ENCODE measurements around the gene GREB1.

GREB1 gene

DNA sequence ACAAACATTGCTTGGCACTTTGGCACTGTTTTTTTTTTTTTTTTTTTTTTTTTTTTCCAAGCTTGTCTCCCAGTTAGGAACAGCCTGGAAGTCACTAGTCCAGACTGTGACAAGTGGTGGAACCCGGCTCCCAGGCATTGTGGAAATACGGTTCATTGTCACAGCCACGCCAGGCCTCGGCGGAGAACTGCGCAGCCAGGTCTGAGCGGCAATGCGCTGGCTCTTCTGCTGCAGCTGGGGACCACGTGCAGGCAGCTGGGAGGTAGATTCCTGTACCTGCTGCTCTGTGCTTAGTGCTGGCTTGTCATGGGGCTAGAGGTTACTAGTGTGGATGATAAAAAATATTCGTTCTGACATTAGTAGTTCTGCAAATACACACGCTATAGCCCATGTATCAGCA lies 131.2 kb downstream of the GREB1 start:
- in situ Hi-C loops (cut with HindIII; ENCODE audit: low pct_ligation_motif_present, low pct_unique_long_range_greater_than_20kb, low sequenced_read_pairs) = no loop called here

DNA sequence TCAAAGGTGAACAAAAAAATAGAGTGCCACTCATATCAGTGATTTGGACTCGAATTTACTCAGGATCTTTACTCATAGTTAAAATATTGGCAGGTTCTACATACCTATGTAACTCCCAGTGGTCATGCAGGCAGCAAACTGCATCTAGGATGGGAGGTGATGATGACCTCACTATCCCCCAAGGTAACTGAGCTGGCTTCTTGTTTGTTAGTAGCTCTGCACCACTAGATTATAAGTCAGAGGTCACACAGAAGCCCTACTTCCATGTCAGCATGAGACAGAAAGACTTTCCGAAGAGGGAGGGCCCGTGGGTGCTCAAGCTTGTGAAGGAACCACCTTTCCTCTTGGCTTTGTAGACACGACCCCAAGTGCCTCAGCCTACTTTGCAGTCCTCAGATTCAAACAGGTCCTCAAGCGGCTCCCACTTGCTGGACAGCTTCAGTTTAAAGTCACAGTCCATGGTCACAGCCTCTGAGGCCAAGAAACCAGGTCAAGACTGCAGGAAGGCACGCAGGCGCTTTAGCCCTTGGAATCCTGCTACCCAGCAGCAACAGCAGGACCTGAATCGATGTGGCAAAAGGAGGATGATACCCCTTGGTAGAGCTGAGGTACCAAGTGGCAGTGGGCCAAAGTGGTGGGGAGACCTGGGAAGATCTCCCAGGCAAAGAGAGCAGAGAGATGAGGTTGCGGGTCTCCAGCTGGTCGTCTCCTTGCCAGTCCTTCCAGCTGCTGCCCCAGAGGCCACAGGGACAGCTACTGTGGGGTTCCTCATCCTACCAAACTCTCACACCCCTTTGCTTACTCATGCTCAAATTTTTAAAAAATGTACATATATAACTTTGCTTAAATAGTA lies 131.9 kb downstream of the GREB1 start:
- in situ Hi-C loops (cut with HindIII; ENCODE audit: low pct_ligation_motif_present, low pct_unique_long_range_greater_than_20kb, low sequenced_read_pairs) = no loop called here
- no peak for DNase-seq

More for the DNA sequence above, 131.2 kb downstream of the GREB1 start:
- DNase-seq = no peak

DNA sequence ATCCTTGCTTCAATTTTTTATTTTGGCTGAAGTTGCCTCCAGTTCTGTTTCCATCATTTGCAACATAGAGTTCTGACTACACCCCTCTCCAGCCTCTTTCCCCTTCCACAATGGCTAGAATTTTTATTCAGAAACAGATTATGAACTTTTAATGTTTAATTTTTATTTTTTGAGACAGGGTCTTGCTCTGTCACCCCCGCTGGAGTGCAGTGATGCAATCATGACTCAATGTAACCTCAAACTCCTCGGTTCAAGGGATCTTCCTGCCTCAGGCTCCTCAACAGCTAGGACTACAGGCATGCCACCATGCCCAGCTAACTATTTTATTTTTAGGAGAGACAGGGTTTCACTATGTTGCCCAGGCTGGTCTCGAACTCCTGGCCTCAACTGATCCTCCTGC lies 133.3 kb downstream of the GREB1 start:
- DNase-seq = no peak
- in situ Hi-C loops (cut with HindIII; ENCODE audit: low pct_ligation_motif_present, low pct_unique_long_range_greater_than_20kb, low sequenced_read_pairs) = no loop called here

- no peak for DNase-seq
- in situ Hi-C loops (cut with HindIII; ENCODE audit: low pct_ligation_motif_present, low pct_unique_long_range_greater_than_20kb, low sequenced_read_pairs) = no loop called here
These were observed 134.2 kb downstream of the GREB1 start for GRCh38 chr2:11667866-11668637.

DNA sequence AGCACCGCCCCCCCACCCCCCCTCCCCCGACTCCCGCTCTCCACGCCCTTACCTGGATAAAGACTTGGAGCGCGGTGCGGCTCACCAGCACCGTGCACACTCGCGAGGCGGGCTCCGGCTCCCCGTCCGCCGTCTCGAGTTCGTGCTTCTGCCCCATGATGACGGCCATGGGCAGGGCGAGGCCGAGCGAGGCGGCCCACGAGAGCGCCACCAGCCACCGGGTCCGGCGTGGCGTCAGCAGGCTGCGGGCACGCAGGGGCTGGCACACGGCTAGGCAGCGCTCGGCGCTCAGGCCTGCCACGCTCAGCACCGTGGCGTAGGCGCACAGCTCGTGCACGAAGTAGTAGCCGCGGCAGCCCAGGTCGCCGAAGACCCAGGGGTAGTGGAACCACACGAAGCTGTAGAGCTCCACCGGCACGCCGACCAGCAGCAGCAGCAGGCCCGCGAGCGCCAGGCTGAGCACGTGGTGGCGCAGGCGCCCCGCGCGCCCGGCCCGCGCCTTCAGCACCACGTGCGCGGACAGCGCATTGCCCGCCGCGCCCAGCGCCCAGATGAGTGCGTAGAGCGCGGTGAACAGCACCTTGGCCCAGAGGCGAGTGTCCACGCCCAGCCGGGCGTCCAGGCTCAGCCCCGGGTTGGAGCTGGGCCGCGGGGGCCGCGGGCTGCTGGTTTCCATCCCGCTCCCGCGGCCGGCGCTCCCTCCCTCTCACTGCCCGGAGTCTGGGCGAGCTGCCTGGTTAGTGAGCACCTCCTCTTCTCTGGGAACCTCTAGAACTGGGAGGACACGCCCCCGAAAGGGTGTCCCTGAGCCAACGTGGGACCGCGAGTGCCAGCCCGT lies 135.8 kb downstream of the GREB1 start, which contains the start of gene NTSR2:
Gene NTSR2, minus strand, starts transcription at position 742 of the 838 bp plus-strand sequence. Its CDS starts 66 bp downstream, at position 676.
- peak; percentile 79 for DNase-seq
- in situ Hi-C loops (cut with HindIII; ENCODE audit: low pct_ligation_motif_present, low pct_unique_long_range_greater_than_20kb, low sequenced_read_pairs) = no loop called here

DNA sequence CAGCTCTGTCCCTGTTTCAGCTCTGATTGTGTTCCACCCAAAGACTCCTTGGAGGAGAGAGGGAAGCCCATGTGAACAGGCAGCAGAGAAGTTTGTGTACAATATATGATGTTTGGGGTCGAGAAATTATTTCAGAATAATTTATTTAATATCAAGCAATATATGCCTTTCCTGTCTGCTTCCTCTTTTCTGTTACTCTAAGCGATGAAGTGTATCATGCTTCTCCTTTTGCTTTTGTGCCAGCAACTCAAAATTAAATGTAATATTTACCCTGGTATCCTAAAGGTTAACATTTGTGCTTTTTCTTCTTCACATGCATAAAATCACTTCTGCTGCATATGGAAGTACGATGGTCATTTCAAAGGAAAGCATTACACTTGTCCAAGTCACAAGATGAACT lies 138.6 kb downstream of the GREB1 start:
- DNase-seq = no peak

DNA sequence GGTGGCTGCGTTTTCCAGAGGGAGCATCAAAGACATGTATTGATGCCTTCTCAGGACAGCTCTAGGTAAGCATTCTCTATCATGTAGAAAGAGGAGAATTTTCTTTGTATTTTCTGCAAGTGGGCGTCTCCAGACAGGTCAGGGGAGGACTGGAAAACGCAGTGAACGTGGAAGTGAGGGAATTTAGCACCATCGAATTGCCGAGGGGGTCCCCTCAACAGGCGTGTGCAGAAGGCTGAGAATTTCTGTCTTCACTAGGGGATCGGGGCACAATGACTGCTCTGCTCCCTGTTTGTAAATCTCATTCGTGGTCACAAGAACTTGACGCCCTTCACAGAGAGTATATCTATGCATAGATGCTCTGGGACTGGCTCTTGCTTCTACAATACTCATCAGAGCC lies 141.1 kb downstream of the GREB1 start:
- in situ Hi-C loops (cut with HindIII; ENCODE audit: low pct_ligation_motif_present, low pct_unique_long_range_greater_than_20kb, low sequenced_read_pairs) = loop anchor here (25.0 kb wide), 1 partner anchor 112 kb away; no protein-coding TSS in a partner anchor

More for the DNA sequence above, 138.6 kb downstream of the GREB1 start:
- in situ Hi-C loops (cut with HindIII; ENCODE audit: low pct_ligation_motif_present, low pct_unique_long_range_greater_than_20kb, low sequenced_read_pairs) = no loop called here

DNA sequence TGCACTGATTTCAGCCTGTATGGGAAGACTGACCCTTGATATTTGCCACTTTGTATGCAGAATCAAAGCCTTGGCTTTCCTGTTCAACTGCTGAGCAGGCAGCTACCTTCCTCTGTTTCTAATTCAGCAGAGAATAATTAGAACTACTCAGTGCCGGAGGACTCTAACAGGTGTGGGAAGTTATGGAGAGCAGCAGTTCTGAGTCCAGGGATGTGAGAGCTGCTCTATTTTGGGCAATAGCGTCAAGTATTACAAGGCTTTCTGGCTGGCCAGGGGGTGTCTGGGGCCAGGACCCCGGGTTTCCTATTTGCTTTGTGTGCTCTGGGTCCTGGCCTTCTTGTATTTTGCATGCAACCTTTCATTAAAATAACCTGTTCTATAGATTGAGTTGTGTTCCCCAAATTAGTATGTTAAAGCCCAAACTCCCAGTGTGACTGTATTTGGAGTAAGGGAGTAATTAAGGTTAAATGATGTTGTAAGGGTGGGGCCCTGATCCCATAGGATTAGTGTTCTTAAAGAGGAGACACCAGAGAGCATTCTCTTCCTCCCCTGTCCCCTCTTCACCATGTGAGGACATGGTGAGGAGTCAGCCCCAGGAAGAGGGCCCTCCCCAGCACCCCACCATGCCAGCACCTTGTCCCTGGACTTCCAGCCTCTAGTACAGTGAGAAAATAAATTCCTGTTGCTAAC lies 141.7 kb downstream of the GREB1 start:
- in situ Hi-C loops (cut with HindIII; ENCODE audit: low pct_ligation_motif_present, low pct_unique_long_range_greater_than_20kb, low sequenced_read_pairs) = loop anchor here (25.0 kb wide), 1 partner anchor 112 kb away; no protein-coding TSS in a partner anchor
- DNase-seq = no peak

More for the DNA sequence above, 141.1 kb downstream of the GREB1 start:
- no peak for DNase-seq

DNA sequence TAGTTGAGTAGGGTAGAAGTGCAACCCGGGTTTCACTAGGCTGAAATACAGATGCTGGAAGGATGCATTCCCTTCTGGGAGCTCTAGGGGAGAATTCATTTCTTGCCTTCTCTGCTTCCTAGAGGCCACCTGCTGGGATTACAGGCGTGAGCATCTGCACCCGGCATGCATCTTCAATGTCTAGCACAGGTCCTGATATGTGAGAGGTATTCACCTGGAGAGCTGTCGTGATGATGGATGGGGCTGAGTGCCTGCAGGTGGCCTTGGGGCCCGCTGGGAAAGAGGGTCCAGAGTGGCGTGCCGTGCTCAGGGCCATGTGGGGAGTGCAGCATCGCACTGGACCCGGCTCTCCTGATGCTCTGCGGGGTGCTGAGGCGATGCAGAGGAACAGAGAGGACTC lies 142.8 kb downstream of the GREB1 start:
- in situ Hi-C loops (cut with HindIII; ENCODE audit: low pct_ligation_motif_present, low pct_unique_long_range_greater_than_20kb, low sequenced_read_pairs) = loop anchor here (25.0 kb wide), 1 partner anchor 111 kb away; no protein-coding TSS in a partner anchor
- no peak for DNase-seq

DNA sequence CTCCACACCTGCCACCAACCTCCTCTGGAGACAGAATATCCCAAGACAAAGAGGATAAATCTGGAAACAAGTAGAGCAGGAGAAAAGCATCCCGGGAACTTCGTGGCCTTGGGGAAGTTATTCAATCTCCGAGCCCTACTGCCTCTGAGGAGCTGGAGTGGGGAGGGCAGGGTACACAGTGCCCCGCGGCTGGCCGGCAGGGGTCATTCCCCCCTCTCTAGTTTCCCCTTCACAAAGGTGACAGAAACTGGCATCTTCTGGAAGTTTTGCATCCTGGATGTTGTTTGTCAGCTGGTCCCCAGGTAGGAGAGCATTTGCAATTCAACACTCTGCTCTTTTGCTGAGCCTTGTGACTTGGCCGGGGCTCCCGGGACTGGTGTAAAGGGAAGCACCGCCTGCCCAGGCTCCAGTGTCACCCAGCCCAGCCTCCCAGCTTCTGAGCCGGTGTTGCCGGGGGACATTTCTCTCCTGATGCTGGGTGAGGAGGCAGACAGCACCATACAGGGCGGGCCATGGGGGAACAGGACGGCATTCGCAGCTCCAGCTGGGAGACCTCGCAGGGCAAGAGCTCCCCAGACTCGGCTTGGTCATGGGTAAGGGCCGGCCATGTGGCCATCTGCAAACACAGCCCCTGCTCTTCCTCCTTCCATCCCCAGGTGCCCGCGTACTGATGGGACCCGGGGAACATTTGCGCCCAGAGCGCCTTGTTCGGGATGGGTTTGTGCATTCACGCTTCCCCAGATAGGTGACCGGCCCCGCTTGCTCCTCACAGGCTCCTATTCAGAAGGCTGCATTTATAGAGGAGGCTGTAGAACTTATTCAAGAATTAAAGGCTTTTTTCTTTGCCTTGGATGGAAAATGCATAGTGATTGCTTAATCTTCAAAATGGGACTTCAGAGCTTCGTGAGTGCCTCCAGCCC lies 143.6 kb downstream of the GREB1 start:
- DNase-seq = no peak
- in situ Hi-C loops (cut with HindIII; ENCODE audit: low pct_ligation_motif_present, low pct_unique_long_range_greater_than_20kb, low sequenced_read_pairs) = loop anchor here (25.0 kb wide), 1 partner anchor 110 kb away; no protein-coding TSS in a partner anchor

DNA sequence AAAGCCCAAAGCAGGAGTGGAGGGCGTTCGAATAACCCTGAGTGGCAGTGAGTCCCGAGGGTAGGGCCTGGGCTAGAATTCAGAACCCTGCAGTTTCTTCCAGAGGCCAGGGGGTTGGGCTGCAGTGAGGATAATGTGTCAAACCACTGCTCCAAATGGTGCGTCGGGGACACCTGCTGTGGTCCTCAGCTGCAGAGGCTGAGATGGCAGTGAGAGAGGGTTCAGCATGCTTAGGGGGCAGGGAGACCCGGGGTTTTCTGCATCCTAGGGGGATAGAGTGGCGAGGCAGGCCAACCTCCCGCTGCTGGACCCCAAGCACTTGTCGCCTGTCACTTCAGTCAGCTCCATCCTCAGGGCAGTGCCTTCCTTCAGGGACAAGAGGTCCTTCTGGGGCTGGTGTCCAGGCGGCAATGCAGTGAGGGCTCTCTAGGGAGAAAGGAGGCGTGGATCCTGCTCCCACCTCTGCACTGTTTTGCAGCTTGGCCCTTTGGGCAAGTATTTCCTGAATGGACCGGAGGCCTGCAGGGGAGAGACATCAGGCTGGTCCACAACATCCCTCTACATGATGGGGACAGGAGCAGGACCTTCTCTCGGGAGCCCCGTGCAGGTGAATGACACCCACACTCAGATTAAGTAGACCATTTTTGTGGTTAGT lies 144.6 kb downstream of the GREB1 start:
- in situ Hi-C loops (cut with HindIII; ENCODE audit: low pct_ligation_motif_present, low pct_unique_long_range_greater_than_20kb, low sequenced_read_pairs) = loop anchor here (25.0 kb wide), 1 partner anchor 109 kb away; no protein-coding TSS in a partner anchor
- DNase-seq = no peak

- in situ Hi-C loops (cut with HindIII; ENCODE audit: low pct_ligation_motif_present, low pct_unique_long_range_greater_than_20kb, low sequenced_read_pairs) = loop anchor here (25.0 kb wide), 1 partner anchor 108 kb away; no protein-coding TSS in a partner anchor
- DNase-seq = no peak
These were observed 145.2 kb downstream of the GREB1 start for GRCh38 chr2:11679016-11679415.

GRCh38 chr2:11679486-11680181 lies 145.8 kb downstream of the GREB1 start:
- DNase-seq = no peak
- in situ Hi-C loops (cut with HindIII; ENCODE audit: low pct_ligation_motif_present, low pct_unique_long_range_greater_than_20kb, low sequenced_read_pairs) = loop anchor here (25.0 kb wide), 1 partner anchor 108 kb away; no protein-coding TSS in a partner anchor

GRCh38 chr2:11680182-11680900 lies 146.5 kb downstream of the GREB1 start:
- in situ Hi-C loops (cut with HindIII; ENCODE audit: low pct_ligation_motif_present, low pct_unique_long_range_greater_than_20kb, low sequenced_read_pairs) = loop anchor here (25.0 kb wide), 1 partner anchor 107 kb away; no protein-coding TSS in a partner anchor
- no peak for DNase-seq
